WTC11 (cell line): Measurements from ENCODE around the gene VDAC1. TPM values are rescaled to one million over a fixed set of nuclear protein-coding genes. Genes with fewer than 3 reads are reported as not detected.

ENCODE experiments used
- ATAC-seq: fragments of 200-7000 bp; cut with Tn5 transposase; 2 replicates; pipeline ENCODE4 v1.10.0; 2021; ENCODE audit warnings: mild to moderate bottlenecking, moderate library complexity
- CTCF ChIA-PET: fragments of 300-600 bp; sonication (Branson Sonifier 250); formaldehyde crosslinking; loops from one replicate; lab custom pipeline; 2021; ENCODE audit warnings: antibody characterized with exemption; lab: Charles Lee
- POLR2A ChIA-PET: fragments of 350-600 bp; sonication (Branson Sonifier 250); formaldehyde crosslinking; loops from one replicate; lab custom pipeline; 2021; ENCODE audit warnings: antibody characterized with exemption; lab: Charles Lee
- DNase-seq: peaks from one replicate; pipeline ENCODE4 v3.0.0; 2021; ENCODE audit warnings: low spot score
- H3K27ac Mint-ChIP-seq: 2 replicates; pipeline ENCODE4 v1.8.0; 2021; ENCODE audit warnings: mixed read lengths
- H3K27me3 Mint-ChIP-seq: 2 replicates; pipeline ENCODE4 v1.8.0; 2021; ENCODE audit warnings: low read depth, mild to moderate bottlenecking, moderate library complexity, mixed read lengths
- H3K36me3 Mint-ChIP-seq: 2 replicates; pipeline ENCODE4 v1.8.0; 2021; ENCODE audit warnings: mixed read lengths
- H3K4me1 Mint-ChIP-seq: 2 replicates; pipeline ENCODE4 v1.8.0; 2022; ENCODE audit warnings: mixed read lengths
- H3K4me3 Mint-ChIP-seq: 2 replicates; pipeline ENCODE4 v1.8.0; 2021; ENCODE audit warnings: mild to moderate bottlenecking, moderate library complexity, mixed read lengths
- H3K9me3 Mint-ChIP-seq: 2 replicates; pipeline ENCODE4 v1.8.0; 2021; ENCODE audit warnings: mixed read lengths
- E2F4 ChIP-seq: sonication (generic); formaldehyde crosslinking; IDR thresholded peaks from 2 replicates; pipeline ENCODE4 v1.8.1; 2022; ENCODE audit warnings: low read depth, mild to moderate bottlenecking, moderate library complexity, missing genetic modification reagents, borderline replicate concordance
- ERG ChIP-seq: fragments of 250-450 bp; sonication (Bioruptor Pico); IDR thresholded peaks from 2 replicates; pipeline ENCODE4 v1.8.0; 2021; ENCODE audit warnings: mild to moderate bottlenecking
- FOXJ3 ChIP-seq: sonication (generic); formaldehyde crosslinking; IDR thresholded peaks from 2 replicates; pipeline ENCODE4 v1.9.0; 2021; ENCODE audit warnings: missing genetic modification reagents, mild to moderate bottlenecking, borderline replicate concordance
- FOXP1 ChIP-seq: sonication (generic); formaldehyde crosslinking; IDR thresholded peaks from 2 replicates; pipeline ENCODE4 v1.8.0; 2022; ENCODE audit warnings: missing genetic modification reagents, mild to moderate bottlenecking, moderate library complexity, borderline replicate concordance
- GRHL2 ChIP-seq: fragments of 250-450 bp; sonication (Bioruptor Pico); IDR thresholded peaks from 2 replicates; pipeline ENCODE4 v1.8.0; 2022; ENCODE audit warnings: mild to moderate bottlenecking, moderate library complexity; ENCODE audit not compliant: insufficient replicate concordance, severe bottlenecking
- HMGA2 ChIP-seq: fragments of 250-450 bp; sonication (Bioruptor Pico); IDR thresholded peaks from 2 replicates; pipeline ENCODE4 v1.4.0; 2021; ENCODE audit warnings: mild to moderate bottlenecking, moderate library complexity
- IRF2 ChIP-seq: sonication (generic); formaldehyde crosslinking; IDR thresholded peaks from 2 replicates; pipeline ENCODE4 v1.8.0; 2022; ENCODE audit warnings: low read depth, missing genetic modification reagents, borderline replicate concordance
- NFE2L1 ChIP-seq: sonication (generic); formaldehyde crosslinking; IDR thresholded peaks from 2 replicates; pipeline ENCODE4 v1.8.1; 2023; ENCODE audit warnings: missing genetic modification reagents
- RELA ChIP-seq: sonication (generic); formaldehyde crosslinking; IDR thresholded peaks from 2 replicates; pipeline ENCODE4 v1.8.1; 2022; ENCODE audit warnings: missing genetic modification reagents, mild to moderate bottlenecking, borderline replicate concordance
- RORB ChIP-seq: fragments of 250-450 bp; sonication (Bioruptor Pico); IDR thresholded peaks from 2 replicates; pipeline ENCODE4 v1.9.0; 2021; ENCODE audit warnings: mild to moderate bottlenecking
- TEAD1 ChIP-seq: sonication (generic); formaldehyde crosslinking; IDR thresholded peaks from 2 replicates; pipeline ENCODE4 v1.8.0; 2022; ENCODE audit warnings: mild to moderate bottlenecking, missing genetic modification reagents
- TP53 ChIP-seq: sonication (generic); formaldehyde crosslinking; IDR thresholded peaks from 2 replicates; pipeline ENCODE4 v1.8.1; 2023; ENCODE audit warnings: mild to moderate bottlenecking, missing genetic modification reagents
- ZNF416 ChIP-seq: fragments of 250-450 bp; sonication (Bioruptor Pico); IDR thresholded peaks from 2 replicates; pipeline ENCODE4 v1.9.0; 2021; ENCODE audit warnings: mild to moderate bottlenecking, inconsistent platforms
- total RNA-seq: library from RNA; stranded (reverse); gene quantifications from 3 replicates; pipeline ENCODE4 v1.2.3, GENCODE V29; 2021
- TF ChIP-seq, protein P1 (sequence below): sonication (generic); formaldehyde crosslinking; IDR thresholded peaks from 2 replicates; pipeline ENCODE4 v1.8.1; 2023; ENCODE audit warnings: mild to moderate bottlenecking, missing genetic modification reagents
- TF ChIP-seq, protein P2 (sequence below): fragments of 250-450 bp; sonication (Bioruptor Pico); IDR thresholded peaks from 2 replicates; pipeline ENCODE4 v1.9.0; 2021; ENCODE audit warnings: moderate library complexity, mild to moderate bottlenecking, inconsistent platforms, borderline replicate concordance
- TF ChIP-seq, protein P3 (sequence below): sonication (generic); formaldehyde crosslinking; conservative IDR thresholded peaks from 2 replicates; pipeline ENCODE4 v1.8.1; 2022; ENCODE audit warnings: mild to moderate bottlenecking, missing genetic modification reagents
- TF ChIP-seq, protein P4 (sequence below): sonication (generic); formaldehyde crosslinking; IDR thresholded peaks from 2 replicates; pipeline ENCODE4 v1.8.0; 2023; ENCODE audit warnings: missing genetic modification reagents, mild to moderate bottlenecking, borderline replicate concordance

Gene VDAC1
- total RNA-seq, 1 experiment from 2014 or later: 274 TPM

GRCh38 chr5:133941456-133942196 is 63.1 kb downstream of the VDAC1 start (continued):
- TF ChIP-seq, protein P1, sequence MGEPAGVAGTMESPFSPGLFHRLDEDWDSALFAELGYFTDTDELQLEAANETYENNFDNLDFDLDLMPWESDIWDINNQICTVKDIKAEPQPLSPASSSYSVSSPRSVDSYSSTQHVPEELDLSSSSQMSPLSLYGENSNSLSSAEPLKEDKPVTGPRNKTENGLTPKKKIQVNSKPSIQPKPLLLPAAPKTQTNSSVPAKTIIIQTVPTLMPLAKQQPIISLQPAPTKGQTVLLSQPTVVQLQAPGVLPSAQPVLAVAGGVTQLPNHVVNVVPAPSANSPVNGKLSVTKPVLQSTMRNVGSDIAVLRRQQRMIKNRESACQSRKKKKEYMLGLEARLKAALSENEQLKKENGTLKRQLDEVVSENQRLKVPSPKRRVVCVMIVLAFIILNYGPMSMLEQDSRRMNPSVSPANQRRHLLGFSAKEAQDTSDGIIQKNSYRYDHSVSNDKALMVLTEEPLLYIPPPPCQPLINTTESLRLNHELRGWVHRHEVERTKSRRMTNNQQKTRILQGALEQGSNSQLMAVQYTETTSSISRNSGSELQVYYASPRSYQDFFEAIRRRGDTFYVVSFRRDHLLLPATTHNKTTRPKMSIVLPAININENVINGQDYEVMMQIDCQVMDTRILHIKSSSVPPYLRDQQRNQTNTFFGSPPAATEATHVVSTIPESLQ (CRISPR knock-in tag): no peak
- TF ChIP-seq, protein P2, sequence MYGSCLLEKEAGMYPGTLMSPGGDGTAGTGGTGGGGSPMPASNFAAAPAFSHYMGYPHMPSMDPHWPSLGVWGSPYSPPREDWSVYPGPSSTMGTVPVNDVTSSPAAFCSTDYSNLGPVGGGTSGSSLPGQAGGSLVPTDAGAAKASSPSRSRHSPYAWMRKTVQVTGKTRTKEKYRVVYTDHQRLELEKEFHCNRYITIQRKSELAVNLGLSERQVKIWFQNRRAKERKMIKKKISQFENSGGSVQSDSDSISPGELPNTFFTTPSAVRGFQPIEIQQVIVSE (CRISPR knock-in tag): no peak
- TF ChIP-seq RELA: no peak

DNA sequence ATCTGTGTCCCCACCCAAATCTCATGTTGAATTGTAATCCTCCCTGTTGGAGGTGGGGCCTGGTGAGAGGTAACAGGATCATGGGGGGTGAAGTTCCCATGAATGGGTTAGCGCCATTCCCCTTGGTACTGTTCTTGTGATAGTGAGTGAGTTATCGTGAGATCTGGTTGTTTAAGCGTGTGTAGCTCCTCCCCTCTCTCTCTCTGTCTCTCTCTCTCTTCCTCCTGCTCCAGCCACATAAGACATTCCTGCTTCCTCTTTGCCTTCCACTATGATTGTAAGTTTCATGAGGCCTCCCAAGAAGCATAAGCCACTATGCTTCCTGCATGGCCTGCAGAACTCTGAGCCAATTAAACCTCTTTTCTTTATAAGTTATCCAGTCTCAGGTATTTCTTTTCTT is 65.1 kb downstream of the VDAC1 start:
- Mint-ChIP-seq H3K4me1 (peaks cover 17% of the 10 kb centered on the region), H3K36me3 (no peaks in the 10 kb centered on the region), H3K27me3 (no peaks in the 10 kb centered on the region; the same call in 1 of the 2 replicates), H3K27ac (no peak overlapping the region; the same call in 1 of the 2 replicates), H3K9me3 (peaks cover 9% of the 10 kb centered on the region), H3K4me3 (no peak overlapping the region)
- ChIA-PET CTCF (no interaction called here), POLR2A (no interaction called here)
- DNase-seq (no peak), ATAC-seq (no peak)
- no peak for TF ChIP-seq TEAD1 (CRISPR knock-in tag)
- TF ChIP-seq E2F4 (CRISPR knock-in tag): no peak
- TF ChIP-seq IRF2: no peak
- no peak for TF ChIP-seq RORB (CRISPR knock-in tag)
- no peak for TF ChIP-seq ZNF416
- no peak for TF ChIP-seq NFE2L1 (CRISPR knock-in tag)

GRCh38 chr5:133938929-133939328 is 65.8 kb downstream of the VDAC1 start:
- POLR2A ChIA-PET: no interaction called here
- ATAC-seq (no peak), DNase-seq (no peak)
- no peaks in the 10 kb centered on the region; the same call in 1 of the 2 replicates for H3K27me3 Mint-ChIP-seq
- H3K4me3 Mint-ChIP-seq: no peak overlapping the region
- CTCF ChIA-PET: interaction anchor here (0.7 to 0.9 kb wide), 2 partner anchors 58 to 328 kb away, joined by 3 read pairs; no protein-coding TSS in a partner anchor
- no peaks in the 10 kb centered on the region for H3K36me3 Mint-ChIP-seq
- H3K4me1 Mint-ChIP-seq: peaks cover 17% of the 10 kb centered on the region
- peaks cover 9% of the 10 kb centered on the region for H3K9me3 Mint-ChIP-seq
- H3K27ac Mint-ChIP-seq: no peak overlapping the region
- no peak for TF ChIP-seq HMGA2
- no peak for TF ChIP-seq GRHL2 (CRISPR knock-in tag)
- TF ChIP-seq, protein P3, sequence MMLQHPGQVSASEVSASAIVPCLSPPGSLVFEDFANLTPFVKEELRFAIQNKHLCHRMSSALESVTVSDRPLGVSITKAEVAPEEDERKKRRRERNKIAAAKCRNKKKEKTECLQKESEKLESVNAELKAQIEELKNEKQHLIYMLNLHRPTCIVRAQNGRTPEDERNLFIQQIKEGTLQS (CRISPR knock-in tag): no peak
- no peak for TF ChIP-seq FOXP1
- TF ChIP-seq ERG (CRISPR knock-in tag): no peak
- no peak for TF ChIP-seq E2F4 (CRISPR knock-in tag)
- no peak for TF ChIP-seq FOXJ3 (CRISPR knock-in tag)
- TF ChIP-seq, protein P4, sequence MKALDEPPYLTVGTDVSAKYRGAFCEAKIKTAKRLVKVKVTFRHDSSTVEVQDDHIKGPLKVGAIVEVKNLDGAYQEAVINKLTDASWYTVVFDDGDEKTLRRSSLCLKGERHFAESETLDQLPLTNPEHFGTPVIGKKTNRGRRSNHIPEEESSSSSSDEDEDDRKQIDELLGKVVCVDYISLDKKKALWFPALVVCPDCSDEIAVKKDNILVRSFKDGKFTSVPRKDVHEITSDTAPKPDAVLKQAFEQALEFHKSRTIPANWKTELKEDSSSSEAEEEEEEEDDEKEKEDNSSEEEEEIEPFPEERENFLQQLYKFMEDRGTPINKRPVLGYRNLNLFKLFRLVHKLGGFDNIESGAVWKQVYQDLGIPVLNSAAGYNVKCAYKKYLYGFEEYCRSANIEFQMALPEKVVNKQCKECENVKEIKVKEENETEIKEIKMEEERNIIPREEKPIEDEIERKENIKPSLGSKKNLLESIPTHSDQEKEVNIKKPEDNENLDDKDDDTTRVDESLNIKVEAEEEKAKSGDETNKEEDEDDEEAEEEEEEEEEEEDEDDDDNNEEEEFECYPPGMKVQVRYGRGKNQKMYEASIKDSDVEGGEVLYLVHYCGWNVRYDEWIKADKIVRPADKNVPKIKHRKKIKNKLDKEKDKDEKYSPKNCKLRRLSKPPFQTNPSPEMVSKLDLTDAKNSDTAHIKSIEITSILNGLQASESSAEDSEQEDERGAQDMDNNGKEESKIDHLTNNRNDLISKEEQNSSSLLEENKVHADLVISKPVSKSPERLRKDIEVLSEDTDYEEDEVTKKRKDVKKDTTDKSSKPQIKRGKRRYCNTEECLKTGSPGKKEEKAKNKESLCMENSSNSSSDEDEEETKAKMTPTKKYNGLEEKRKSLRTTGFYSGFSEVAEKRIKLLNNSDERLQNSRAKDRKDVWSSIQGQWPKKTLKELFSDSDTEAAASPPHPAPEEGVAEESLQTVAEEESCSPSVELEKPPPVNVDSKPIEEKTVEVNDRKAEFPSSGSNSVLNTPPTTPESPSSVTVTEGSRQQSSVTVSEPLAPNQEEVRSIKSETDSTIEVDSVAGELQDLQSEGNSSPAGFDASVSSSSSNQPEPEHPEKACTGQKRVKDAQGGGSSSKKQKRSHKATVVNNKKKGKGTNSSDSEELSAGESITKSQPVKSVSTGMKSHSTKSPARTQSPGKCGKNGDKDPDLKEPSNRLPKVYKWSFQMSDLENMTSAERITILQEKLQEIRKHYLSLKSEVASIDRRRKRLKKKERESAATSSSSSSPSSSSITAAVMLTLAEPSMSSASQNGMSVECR (CRISPR knock-in tag): no peak
- TF ChIP-seq TP53: no peak
